Upper lobe of left lung (tissue), 4 donors: ENCODE measurements around the gene CXCL8.

ENCODE experiments used
- CTCF ChIP-seq, 6 experiments: fragments of 450-650 bp in 4 of 6; fragments of 200-600 bp in 2 of 6; sonication (generic) in 2 of 6; IDR thresholded peaks; one replicate each; pipeline ENCODE4 v1.5.1; 2016 to 2019; ENCODE audit warnings: antibody characterized with exemption in 6 of 6
- EP300 ChIP-seq, 4 donors: sonication (generic); formaldehyde crosslinking; IDR thresholded peaks; one replicate each; pipeline ENCODE4 v1.5.1; 2017; ENCODE audit warnings: antibody characterized with exemption in 4 of 4, control low read depth in 2 of 4

DNA sequence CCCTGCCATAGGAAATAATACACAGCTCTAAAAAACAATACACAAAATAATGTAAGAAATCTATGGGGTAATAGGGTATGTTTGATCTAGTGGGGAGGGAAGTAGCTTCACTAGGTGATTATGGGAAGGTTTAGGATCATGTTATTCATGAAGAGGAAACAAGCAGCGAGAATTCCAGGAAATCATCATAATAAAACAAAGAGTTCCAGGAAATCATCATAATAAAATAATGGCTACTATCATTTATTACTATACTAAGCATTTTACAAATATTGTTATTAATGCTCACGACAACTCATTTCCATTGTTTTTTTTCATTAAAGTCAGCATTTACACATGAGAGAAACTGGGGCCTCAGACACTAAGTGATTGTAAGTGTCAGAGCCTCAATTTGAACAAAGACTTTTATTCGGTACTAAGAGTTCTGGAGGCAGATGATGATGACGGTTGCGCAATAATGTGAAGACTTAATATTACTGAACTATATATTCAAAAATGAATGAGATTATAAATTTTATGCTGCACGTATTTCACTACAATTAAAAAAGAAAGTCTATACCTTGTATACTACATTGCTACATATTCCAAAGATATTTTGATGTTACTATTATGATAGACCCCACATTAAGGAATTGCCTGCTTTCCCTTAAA is 12.2 kb upstream of the CXCL8 start:
- TF ChIP-seq EP300 (IDR thresholded peaks at IDR 0.05) (no peak), CTCF (IDR thresholded peaks at IDR 0.05) (no peak)
